ENCODE measurements around the gene C1QTNF8.

C1QTNF8 gene

GRCh38 chr16:1127971-1128715, 32.1 kb upstream of the C1QTNF8 start:
- no peak for DNase-seq (ENCODE audit: low spot score)

GRCh38 chr16:1127101-1127500, 31.1 kb upstream of the C1QTNF8 start:
- DNase-seq (ENCODE audit: low spot score), result no peak

DNA sequence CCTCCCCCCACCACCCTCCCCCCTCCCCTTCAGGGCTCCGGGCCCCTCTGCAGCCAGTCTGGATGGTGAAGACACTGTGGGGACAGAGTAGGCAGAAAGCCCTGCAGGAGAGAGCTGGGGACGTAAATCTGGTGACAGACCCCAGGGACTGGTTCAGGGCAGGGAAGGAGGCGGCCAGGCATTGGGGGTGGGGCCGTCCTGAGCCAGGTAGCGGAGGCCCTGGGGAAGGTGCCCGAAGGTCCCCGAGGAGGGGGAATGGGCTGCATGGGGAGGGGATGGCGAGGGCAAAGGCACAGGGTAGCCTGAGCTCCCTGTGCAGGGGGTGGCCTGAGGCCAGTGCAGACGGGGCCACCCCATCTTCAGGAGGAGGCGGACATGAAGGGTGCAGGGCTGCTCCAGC, 30.5 kb upstream of the C1QTNF8 start:
- no peak for DNase-seq (ENCODE audit: low spot score)

DNA sequence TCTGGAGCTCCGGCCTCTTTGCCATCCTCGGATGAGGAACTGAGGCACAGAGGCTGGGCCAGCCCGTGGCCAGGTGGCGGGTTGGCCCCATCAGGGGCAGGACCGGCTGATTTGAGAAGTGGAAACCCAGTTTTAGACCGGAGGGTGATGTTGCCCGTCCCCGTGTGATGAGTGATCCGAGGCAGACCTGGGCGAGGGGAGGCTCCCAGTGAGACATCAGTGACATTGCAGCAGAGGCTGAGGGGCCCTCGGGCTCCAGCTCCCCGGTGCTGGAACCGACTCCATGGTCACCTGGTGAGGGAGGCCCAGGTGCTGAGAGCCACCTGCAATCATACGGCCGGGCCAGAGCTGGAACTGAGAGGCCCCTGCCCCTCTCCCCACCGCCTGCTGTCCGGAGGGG, 30.0 kb upstream of the C1QTNF8 start:
- DNase-seq (ENCODE audit: low spot score), result no peak

- peak; percentile 80 for DNase-seq (ENCODE audit: low spot score)
Observed at GRCh38 chr16:1125471-1125870, 29.4 kb upstream of the C1QTNF8 start.

DNA sequence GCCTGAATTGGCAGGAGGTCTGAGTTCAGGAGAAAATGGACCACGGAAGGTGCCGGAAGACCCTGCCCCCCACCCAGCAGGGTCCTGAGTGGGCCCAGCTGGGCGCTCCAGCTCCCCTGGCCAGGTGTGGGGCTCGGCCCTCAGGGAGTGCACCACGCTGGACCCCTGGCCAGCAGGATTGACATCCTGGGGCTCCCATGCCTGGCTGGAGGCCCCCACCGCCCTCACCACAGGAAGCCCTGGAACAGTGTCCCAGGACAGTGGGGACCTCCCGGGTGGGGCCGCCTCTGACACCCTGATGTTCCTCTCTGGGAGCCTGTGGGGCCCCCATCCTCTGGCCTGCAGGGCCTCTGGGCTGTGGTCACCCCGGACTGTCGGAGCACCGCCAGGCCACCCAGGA, 28.8 kb upstream of the C1QTNF8 start:
- no peak for DNase-seq (ENCODE audit: low spot score)

DNA sequence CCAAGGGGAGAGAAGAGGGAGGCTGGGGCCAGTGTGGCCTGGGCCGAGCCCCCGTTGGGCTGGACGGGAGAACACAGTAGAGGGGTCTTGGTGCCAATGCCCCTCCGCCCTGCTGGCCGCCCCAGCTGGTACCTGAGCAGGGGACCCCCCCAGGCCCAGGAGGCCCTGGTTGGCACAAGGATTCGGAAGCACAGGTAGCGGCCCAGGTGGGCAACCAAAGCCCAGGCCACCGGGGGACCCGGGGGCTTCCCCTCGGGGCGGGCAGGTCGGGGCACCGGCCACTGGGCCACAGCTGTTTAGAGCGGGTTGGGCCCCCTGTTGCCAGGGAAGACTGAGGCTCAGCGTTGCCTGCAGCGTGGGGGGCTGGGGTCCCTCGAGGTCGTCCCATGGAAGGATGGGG, 28.2 kb upstream of the C1QTNF8 start:
- no peak for DNase-seq (ENCODE audit: low spot score)

GRCh38 chr16:1123525-1124230, 27.6 kb upstream of the C1QTNF8 start:
- no peak for DNase-seq (ENCODE audit: low spot score)

- DNase-seq (ENCODE audit: low spot score), result no peak
Observed at GRCh38 chr16:1122398-1122765, 26.3 kb upstream of the C1QTNF8 start.

- no peak for DNase-seq (ENCODE audit: low spot score)
Observed at GRCh38 chr16:1121601-1122397, 25.8 kb upstream of the C1QTNF8 start.

DNA sequence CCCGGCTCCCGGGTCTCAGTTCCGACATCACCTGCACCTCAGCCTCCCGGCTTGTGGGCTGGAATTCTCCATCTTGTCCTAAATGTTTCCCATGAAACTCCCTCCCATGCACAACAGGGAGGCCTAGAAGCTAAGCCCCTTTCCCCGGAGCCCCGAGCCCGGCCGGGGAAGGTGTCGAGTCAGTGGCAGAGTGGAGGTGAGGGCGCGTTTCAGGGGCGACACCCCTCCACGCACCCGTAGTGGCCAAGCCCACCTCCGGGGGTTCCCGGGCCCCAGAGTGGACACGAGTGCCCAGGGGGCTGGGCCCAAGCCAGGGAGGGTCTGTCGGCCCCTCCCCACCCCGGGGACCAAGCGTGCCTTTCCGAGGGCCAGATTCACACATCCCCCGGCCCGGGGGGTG, 25.0 kb upstream of the C1QTNF8 start:
- no peak for DNase-seq (ENCODE audit: low spot score)

- DNase-seq (ENCODE audit: low spot score), result no peak
Observed at GRCh38 chr16:1120577-1120941, 24.5 kb upstream of the C1QTNF8 start.

GRCh38 chr16:1119766-1120576, 23.9 kb upstream of the C1QTNF8 start:
- no peak for DNase-seq (ENCODE audit: low spot score)

GRCh38 chr16:1119129-1119528, 23.1 kb upstream of the C1QTNF8 start:
- DNase-seq (ENCODE audit: low spot score), result no peak

DNA sequence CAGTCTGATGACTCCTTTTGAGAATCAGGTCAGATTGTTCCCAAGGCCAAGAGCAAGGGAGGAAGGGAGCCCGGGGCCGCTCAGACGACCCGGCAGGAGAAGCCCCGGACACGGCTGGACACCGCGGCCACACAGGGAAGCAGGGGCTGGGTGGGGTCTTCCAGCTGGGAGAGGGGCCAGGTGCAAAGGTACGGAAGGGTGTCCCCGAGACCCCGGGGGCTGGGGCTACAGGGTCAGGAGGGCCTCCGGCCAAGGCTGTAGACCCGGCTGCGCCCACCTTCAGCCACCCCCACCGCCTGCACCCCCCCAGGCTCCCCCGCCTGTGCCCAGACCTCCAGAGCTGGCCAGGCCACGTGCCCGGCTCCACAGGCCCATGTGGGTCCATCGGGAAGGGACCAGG, 21.9 kb upstream of the C1QTNF8 start:
- DNase-seq (ENCODE audit: low spot score), result no peak

DNA sequence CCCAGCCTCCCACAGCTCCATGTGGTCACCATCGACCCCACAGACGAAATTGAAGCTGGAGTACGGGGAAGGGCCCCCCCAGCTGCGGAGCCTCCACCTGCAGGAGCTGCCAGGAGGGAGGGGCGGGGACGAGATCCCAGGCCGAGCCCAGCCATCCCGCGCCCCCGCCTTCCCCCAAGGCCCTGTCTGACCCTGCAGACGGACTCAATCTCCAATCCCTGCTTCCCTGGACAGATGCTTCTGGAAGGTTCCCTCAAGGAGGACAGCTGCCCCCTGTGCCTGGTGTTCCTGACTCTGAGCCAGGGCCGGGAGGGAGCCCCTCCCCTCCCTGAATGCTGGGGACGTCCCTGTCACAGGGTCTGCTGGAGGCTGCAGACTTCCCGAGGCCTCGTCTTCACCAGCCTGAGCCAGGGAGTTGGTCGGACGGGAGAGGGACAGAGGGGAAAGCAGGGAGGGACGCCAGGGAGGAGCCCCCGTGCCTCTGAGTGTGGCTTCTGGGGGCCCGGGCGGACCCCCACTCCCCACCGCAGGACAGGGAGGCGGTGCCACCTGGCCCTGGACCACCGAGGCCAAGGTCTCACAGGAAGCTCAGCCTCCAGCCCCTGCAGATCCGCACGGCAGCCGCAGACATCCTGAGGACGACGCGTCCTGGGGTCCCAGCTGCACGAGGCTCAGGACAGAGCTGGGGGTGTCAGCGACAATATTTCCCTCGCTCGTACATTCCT, 21.3 kb upstream of the C1QTNF8 start:
- DNase-seq (ENCODE audit: low spot score), result peak; percentile 54

DNA sequence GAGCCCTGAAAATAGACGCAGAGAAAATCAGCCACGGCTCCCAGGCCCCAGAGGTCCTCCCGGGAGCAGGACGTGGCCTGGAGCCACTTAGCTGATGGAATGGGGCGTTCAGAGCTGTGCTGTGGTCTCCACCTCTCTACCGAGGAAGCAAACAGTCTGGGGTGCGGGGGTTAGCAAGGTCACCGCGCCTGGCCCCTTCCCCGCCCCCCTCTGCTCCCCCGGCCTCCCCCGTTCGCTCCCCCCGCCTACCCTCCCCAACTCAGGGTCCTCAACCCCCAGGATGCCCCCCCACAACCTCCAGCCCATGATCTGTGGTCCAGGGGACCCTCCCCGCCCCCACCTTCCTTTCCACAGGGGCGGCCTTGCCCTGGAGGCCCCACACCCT, 20.6 kb upstream of the C1QTNF8 start:
- DNase-seq (ENCODE audit: low spot score), result no peak

DNA sequence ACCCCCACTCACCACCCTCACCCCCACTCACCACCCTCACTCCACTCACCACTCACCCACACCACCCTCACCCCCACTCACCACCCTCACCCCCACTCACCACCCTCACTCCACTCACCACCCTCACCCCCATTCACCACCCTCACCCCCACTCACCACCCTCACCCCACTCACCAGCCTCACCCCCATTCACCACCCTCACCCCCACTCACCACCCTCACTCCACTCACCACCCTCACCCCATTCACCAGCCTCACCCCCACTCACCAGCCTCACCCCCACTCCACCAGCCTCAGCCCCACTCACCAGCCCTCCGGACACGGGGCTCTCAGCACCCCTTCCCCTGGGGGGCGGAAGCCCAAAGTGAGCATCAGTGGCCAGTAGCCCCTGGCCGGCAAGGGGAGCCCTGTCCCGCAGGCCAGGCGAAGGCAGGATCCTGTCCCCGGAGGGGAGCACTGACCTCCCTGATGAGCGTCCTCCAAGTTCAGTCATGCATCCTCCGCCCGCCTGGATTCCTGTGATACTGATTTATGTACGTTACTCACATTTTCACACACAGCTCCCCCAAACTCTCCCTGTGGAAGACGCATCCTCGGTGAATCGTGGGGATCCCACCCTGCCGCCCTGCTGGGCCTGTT, 18.0 kb upstream of the C1QTNF8 start:
- DNase-seq (ENCODE audit: low spot score), result no peak

DNA sequence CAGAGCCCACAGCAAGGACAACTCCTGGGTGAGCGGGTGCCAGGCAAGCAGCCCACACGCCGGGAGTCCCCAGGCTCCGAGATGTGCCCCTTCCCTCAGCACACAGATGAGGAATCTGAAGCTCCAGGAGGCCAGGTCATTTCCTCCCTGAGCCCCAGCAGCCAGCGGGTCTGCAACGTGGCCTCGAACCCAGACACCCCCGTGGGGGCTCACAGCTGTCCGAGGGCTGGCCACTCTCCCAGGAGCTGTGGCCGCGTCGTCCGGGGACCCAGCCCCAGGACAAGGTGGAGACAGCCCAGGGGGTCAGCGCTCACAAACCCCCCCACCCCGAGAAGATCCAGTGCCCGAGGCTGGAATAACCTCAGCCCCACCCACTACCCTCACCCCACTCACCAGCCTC, 17.4 kb upstream of the C1QTNF8 start:
- DNase-seq (ENCODE audit: low spot score), result no peak

DNA sequence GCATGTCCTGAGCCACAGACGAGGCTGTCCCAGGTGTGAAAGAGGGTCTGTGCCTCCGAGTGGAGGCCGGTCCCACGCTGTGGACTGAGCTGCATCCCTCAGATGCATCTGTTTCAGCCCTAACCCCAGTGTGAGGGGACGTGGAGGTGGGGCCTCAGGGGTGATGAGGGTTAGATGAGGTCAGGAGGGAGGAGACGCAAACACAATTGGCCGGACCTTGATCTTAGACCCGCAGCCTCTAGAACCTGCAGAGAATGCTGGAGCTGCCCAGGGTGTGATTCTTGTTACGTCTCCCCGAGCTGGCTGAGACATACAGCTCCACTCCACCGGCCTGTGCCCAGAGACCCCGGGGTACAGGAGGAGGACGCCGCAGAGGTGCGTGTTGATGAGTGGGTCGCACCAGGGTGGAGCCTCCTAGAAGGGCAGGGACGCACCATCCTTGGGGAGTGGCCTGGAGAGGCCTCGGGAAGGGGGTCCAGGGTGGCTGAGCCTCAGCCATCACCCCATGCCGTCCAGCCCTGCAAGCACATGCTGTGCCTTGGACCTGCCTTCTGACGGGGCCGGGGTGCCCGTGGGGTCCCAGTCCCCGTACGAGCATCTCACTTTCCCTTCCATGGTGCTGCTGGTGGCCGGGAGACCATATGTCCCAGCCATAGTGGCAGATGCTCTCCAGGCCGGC, 16.6 kb upstream of the C1QTNF8 start:
- DNase-seq (ENCODE audit: low spot score), result no peak
